ENCODE results near the gene POLR1G. TPM values are rescaled to one million over a fixed set of nuclear protein-coding genes. Genes with fewer than 3 reads are reported as not detected.

POLR1G gene
- total RNA-seq (ENCODE audit: unreplicated experiment) = 4.4 TPM
- long read RNA-seq, transcript CD3EAP-201 (3 exons, 3,286 nt) = major isoform, 6 of 8 reads
- long read RNA-seq, partial matches to known transcripts = 0 of 8 reads
- long read RNA-seq, other reads (novel, unspliced or antisense) = 0 of 8 reads

- Mint-ChIP-seq H3K9me3 (ENCODE audit: unreplicated experiment) (no peaks in the 10 kb centered on the region), H3K27ac (ENCODE audit: unreplicated experiment) (peak within 1 kb of the TSS; percentile 98), H3K4me1 (ENCODE audit: unreplicated experiment) (peaks cover 13% of the 10 kb centered on the region), H3K27me3 (ENCODE audit: unreplicated experiment) (peaks cover 12% of the 10 kb centered on the region), H3K4me3 (ENCODE audit: unreplicated experiment) (peak within 1 kb of the TSS; percentile 96), H3K36me3 (ENCODE audit: low read depth, unreplicated experiment) (peaks cover 12% of the 10 kb centered on the region)
- TF ChIP-seq, protein P1, sequence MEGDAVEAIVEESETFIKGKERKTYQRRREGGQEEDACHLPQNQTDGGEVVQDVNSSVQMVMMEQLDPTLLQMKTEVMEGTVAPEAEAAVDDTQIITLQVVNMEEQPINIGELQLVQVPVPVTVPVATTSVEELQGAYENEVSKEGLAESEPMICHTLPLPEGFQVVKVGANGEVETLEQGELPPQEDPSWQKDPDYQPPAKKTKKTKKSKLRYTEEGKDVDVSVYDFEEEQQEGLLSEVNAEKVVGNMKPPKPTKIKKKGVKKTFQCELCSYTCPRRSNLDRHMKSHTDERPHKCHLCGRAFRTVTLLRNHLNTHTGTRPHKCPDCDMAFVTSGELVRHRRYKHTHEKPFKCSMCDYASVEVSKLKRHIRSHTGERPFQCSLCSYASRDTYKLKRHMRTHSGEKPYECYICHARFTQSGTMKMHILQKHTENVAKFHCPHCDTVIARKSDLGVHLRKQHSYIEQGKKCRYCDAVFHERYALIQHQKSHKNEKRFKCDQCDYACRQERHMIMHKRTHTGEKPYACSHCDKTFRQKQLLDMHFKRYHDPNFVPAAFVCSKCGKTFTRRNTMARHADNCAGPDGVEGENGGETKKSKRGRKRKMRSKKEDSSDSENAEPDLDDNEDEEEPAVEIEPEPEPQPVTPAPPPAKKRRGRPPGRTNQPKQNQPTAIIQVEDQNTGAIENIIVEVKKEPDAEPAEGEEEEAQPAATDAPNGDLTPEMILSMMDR (IDR thresholded peaks at IDR 0.05; ENCODE audit: unreplicated experiment) = no peak
- DNase-seq (ENCODE audit: low spot score) = peak; percentile 68
Observed at GRCh38 chr19:45406226-45407090, at the start of gene POLR1G. POLR1G (plus strand) TSS chr19:45406644; CDS start chr19:45406697, 53 bp downstream.

GRCh38 chr19:45356760-45357444 is 49.5 kb upstream of the POLR1G start:
- peaks cover 41% of the 10 kb centered on the region for H3K36me3 Mint-ChIP-seq (ENCODE audit: low read depth, unreplicated experiment)
- TF ChIP-seq, protein P1 (IDR thresholded peaks at IDR 0.05; ENCODE audit: unreplicated experiment) = no peak
- H3K27me3 Mint-ChIP-seq (ENCODE audit: unreplicated experiment) = peaks cover 2% of the 10 kb centered on the region
- DNase-seq (ENCODE audit: low spot score) = no peak
- H3K27ac Mint-ChIP-seq (ENCODE audit: unreplicated experiment) = no peak overlapping the region
- H3K9me3 Mint-ChIP-seq (ENCODE audit: unreplicated experiment) = no peaks in the 10 kb centered on the region
- no peaks in the 10 kb centered on the region for H3K4me1 Mint-ChIP-seq (ENCODE audit: unreplicated experiment)
- peak overlapping the region; percentile 42 for H3K4me3 Mint-ChIP-seq (ENCODE audit: unreplicated experiment)

DNA sequence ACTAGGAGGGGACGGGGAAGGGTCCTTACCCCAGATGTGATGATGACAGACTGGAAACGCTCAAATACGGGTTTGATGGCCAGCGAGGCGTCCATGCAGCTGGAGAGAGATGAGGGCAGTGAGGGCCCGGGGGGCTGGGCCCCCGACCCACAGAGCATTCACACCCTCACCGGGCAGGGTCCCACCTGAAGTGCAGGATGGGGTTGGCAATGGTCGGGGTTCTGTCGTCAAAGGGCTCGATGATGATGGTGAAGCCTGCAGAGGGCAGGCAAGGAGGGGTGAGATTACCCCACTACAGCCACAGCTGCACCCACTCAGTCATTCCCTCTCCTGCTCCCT is 49.0 kb upstream of the POLR1G start:
- TF ChIP-seq, protein P1 (IDR thresholded peaks at IDR 0.05; ENCODE audit: unreplicated experiment) = no peak
- Mint-ChIP-seq H3K36me3 (ENCODE audit: low read depth, unreplicated experiment) (peaks cover 45% of the 10 kb centered on the region), H3K27ac (ENCODE audit: unreplicated experiment) (no peak overlapping the region), H3K4me1 (ENCODE audit: unreplicated experiment) (peaks cover 3% of the 10 kb centered on the region), H3K27me3 (ENCODE audit: unreplicated experiment) (peaks cover 2% of the 10 kb centered on the region), H3K9me3 (ENCODE audit: unreplicated experiment) (no peaks in the 10 kb centered on the region), H3K4me3 (ENCODE audit: unreplicated experiment) (no peak overlapping the region)
- no peak for DNase-seq (ENCODE audit: low spot score)

DNA sequence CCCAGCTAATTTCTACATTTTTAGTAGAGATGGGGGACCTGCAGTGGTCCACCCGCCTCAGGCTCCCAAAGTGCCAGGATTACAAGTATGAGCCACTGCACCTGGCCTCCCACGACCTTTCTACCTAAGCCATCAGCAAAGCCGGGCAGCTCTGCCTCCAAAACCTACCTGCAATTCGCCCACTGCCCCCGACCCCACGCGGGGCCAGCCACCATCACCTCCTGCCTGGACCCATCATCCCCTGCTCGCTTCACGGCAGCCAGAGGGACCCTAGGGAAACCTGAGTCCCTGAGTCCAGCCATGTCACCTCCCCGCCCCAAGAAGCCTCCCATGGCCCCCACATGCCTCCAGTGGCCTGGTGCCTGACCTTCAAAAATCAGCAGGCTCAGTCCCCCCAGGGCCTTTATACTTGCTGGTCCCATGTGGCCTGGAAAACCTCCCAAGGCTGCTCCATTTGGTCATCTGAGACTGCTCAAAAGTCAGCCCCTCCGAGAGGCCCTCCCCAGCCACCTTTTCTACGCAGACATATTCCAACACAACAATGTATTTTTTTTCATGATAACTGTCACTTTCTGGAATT is 48.1 kb upstream of the POLR1G start:
- Mint-ChIP-seq H3K36me3 (ENCODE audit: low read depth, unreplicated experiment) (peaks cover 43% of the 10 kb centered on the region), H3K27ac (ENCODE audit: unreplicated experiment) (no peak overlapping the region), H3K4me1 (ENCODE audit: unreplicated experiment) (peaks cover 3% of the 10 kb centered on the region), H3K9me3 (ENCODE audit: unreplicated experiment) (no peaks in the 10 kb centered on the region), H3K27me3 (ENCODE audit: unreplicated experiment) (peaks cover 4% of the 10 kb centered on the region), H3K4me3 (ENCODE audit: unreplicated experiment) (peak overlapping the region; percentile 39)
- DNase-seq (ENCODE audit: low spot score) = no peak
- TF ChIP-seq, protein P1 (IDR thresholded peaks at IDR 0.05; ENCODE audit: unreplicated experiment) = no peak

Data from endothelial cell (in vitro differentiated cells).